Transverse colon (tissue), 4 donors: ENCODE data around the gene CD40. TPM values are rescaled to one million over a fixed set of nuclear protein-coding genes. Genes with fewer than 3 reads are reported as not detected.
"Not testable (repeated sequence)": the region's sequence is repeated elsewhere in the genome, so short reads cannot be mapped to it uniquely, and the experiment has no call there.

Source experiments
- DNase-seq: peaks from one replicate; pipeline ENCODE4 v3.0.0-alpha.2; 2019
- H3K27ac ChIP-seq, 4 donors: fragments of 200-600 bp; sonication (generic); 2 replicates each; pipeline ENCODE4 v1.5.1; 2016 to 2018; ENCODE audit warnings: inconsistent platforms in 4 of 4
- H3K27me3 ChIP-seq: fragments of 200-600 bp; sonication (generic); 2 replicates; pipeline ENCODE4 v1.5.1; 2017; ENCODE audit warnings: inconsistent platforms
- H3K36me3 ChIP-seq, 4 donors: fragments of 200-600 bp; sonication (generic); 2 replicates each; pipeline ENCODE4 v1.5.1; 2017 to 2019; ENCODE audit warnings: inconsistent platforms in 4 of 4
- H3K4me1 ChIP-seq, 4 donors: fragments of 200-600 bp; sonication (generic); 2 replicates each; pipeline ENCODE4 v1.5.1; 2017 to 2020; ENCODE audit warnings: inconsistent platforms in 4 of 4
- H3K4me3 ChIP-seq, 4 donors: fragments of 200-600 bp; sonication (generic); 1 replicate in 1 of 4; 2 replicates in 3 of 4; pipeline versions ENCODE4 v1.5.1 to v1.6.1; 2017 to 2019; ENCODE audit warnings: inconsistent platforms in 4 of 4
- H3K9me3 ChIP-seq, 2 donors: fragments of 200-600 bp; sonication (generic); 2 replicates each; pipeline ENCODE4 v1.5.1; 2017 to 2019; ENCODE audit warnings: inconsistent platforms in 2 of 2
- EP300 ChIP-seq: sonication (generic); formaldehyde crosslinking; IDR thresholded peaks from one replicate; pipeline ENCODE4 v1.6.1; 2017; ENCODE audit warnings: antibody characterized with exemption, low read depth
- POLR2A ChIP-seq: fragments of 450-650 bp; IDR thresholded peaks from one replicate; pipeline ENCODE4 v1.6.1; 2016; ENCODE audit warnings: antibody characterized with exemption, mild to moderate bottlenecking, moderate library complexity
- POLR2AphosphoS5 ChIP-seq, 3 donors: sonication (generic); formaldehyde crosslinking; IDR thresholded peaks; one replicate each; pipeline ENCODE4 v1.6.1; 2016; ENCODE audit warnings: antibody characterized with exemption in 3 of 3
- WGBS, 2 donors: methylation state at CpG; one replicate each; pipeline ENCODE4 v1.1.5; 2018; ENCODE audit warnings: low coverage in 1 of 2; 5-methylcytosine and 5-hydroxymethylcytosine counted together
- in situ Hi-C, 4 donors: fragments of 200-750 bp; cut with MboI; loops; one replicate each; pipeline versions ENCODE4 v1.15.0 to v1.15.1; 2017; ENCODE audit warnings: low sequenced_read_pairs in 3 of 4, low pct_ligation_motif_present in 1 of 4, low pct_unique_long_range_greater_than_20kb in 1 of 4
- intact Hi-C: fragments of 100-400 bp; cut with DNase I; formaldehyde crosslinking; loops from one replicate; pipeline ENCODE4 v1.15.1; 2023; ENCODE audit warnings: low total_unique reads
- total RNA-seq, 4 donors: library from RNA; depleted of rRNA; stranded (reverse); fragments of >200 nt; gene quantifications; one replicate each; pipeline ENCODE4 v1.1.0, GENCODE V29; 2016
- TF ChIP-seq, protein P1 (sequence below), 5 experiments: fragments of 200-600 bp in 3 of 5; fragments of 450-650 bp in 2 of 5; sonication (generic) in 3 of 5; IDR thresholded peaks; 1 replicate in 2 of 5; 2 replicates in 3 of 5; pipeline ENCODE4 v1.5.1; 2016 to 2017; ENCODE audit warnings: antibody characterized with exemption in 5 of 5, inconsistent platforms in 3 of 5, mild to moderate bottlenecking in 2 of 5, moderate library complexity in 1 of 5

CD40 gene
- total RNA-seq, 4 donors from 2014 or later = 2.5 to 11.6 (median 3.5) TPM

DNA sequence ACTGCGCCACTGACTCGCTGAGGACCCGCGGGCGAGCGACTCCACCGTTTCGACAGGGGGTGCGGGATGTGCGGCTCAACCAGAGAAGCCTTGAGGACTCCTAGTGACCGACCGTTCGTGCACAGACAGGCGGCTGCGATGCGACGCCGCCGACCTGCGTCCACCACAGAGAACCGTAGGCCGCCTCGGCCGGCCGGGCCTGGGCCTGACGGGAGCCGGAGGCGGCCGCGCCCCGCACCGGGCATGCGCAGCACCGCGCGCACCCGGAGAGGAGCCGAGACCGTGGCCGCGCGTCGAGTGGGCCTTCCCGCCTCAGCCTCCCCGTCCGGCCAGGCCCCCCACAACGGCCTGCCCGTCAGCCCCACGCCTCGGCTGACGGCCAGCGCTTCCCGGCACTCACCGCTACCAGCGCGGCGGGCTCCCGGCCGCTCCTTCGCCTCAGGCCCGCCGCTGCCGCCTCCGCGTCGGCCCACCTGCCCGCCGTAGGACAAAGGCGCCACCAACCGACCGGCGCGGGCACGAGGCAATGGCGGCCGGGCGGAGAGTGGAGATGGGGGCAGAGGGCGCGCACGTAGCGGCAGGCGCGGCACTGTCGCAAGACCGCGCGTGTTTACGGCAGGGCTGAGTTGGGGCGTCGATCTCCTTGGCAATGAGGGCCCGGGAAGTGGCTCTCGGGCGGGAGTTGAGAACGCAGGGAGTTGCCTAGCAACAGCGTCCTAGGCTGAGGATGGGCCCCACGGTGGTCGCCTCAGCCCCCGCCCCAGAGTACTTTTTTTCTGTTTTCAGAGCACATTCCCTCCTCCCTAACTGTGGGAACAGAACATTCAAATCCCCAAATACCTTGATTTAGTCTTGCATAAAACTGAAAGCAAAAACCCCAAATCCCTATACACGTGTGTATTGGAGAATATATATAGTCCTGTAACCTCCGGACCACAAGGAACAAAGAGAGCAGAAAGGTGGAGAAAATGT is 28.4 kb upstream of the CD40 start, which contains the start of gene NCOA5:
NCOA5 (minus strand) TSS at position 546 of the 972 bp plus-strand sequence. CDS start 10,538 bp downstream, outside the sequence.
- intact Hi-C loops = no loop called here
- WGBS, 2 donors = 0% methylated on average over 3 to 54 of the region's 100 CpGs

GRCh38 chr20:46091622-46092535 is 26.2 kb upstream of the CD40 start:
- H3K27ac ChIP-seq, H3K27me3 ChIP-seq, in situ Hi-C loops, intact Hi-C loops, H3K36me3 ChIP-seq, DNase-seq, H3K4me3 ChIP-seq, H3K9me3 ChIP-seq: not testable (repeated sequence)
- H3K4me1 ChIP-seq = peaks cover 16 to 25% (median 22%) of the 10 kb centered on the region in 4 donors
- 95% methylated on average over 39 of the region's 52 CpGs; no CpG with 5 or more reads in 1 of the 2 donors for WGBS, 2 donors

More for the DNA sequence above, 28.4 kb upstream of the CD40 start, which contains the start of gene NCOA5:
- TF ChIP-seq, protein P1, sequence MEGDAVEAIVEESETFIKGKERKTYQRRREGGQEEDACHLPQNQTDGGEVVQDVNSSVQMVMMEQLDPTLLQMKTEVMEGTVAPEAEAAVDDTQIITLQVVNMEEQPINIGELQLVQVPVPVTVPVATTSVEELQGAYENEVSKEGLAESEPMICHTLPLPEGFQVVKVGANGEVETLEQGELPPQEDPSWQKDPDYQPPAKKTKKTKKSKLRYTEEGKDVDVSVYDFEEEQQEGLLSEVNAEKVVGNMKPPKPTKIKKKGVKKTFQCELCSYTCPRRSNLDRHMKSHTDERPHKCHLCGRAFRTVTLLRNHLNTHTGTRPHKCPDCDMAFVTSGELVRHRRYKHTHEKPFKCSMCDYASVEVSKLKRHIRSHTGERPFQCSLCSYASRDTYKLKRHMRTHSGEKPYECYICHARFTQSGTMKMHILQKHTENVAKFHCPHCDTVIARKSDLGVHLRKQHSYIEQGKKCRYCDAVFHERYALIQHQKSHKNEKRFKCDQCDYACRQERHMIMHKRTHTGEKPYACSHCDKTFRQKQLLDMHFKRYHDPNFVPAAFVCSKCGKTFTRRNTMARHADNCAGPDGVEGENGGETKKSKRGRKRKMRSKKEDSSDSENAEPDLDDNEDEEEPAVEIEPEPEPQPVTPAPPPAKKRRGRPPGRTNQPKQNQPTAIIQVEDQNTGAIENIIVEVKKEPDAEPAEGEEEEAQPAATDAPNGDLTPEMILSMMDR (IDR thresholded peaks at IDR 0.05) = peak in 1 of 5 experiments; percentile 31
- TF ChIP-seq EP300 = no peak
- TF ChIP-seq POLR2A = peak; percentile 85
- peak; percentile 80 to 97 (median 96) for TF ChIP-seq POLR2AphosphoS5 (IDR thresholded peaks at IDR 0.05)
- Histone ChIP-seq H3K4me3 (peak within 1 kb of the TSS; percentile 66 to 87 (median 72)), H3K36me3 (no peaks in the 10 kb centered on the region), H3K27me3 (no peaks in the 10 kb centered on the region), H3K4me1 (peaks cover 38 to 47% (median 44%) of the 10 kb centered on the region in 4 donors), H3K9me3 (no peaks in the 10 kb centered on the region), H3K27ac (peak within 1 kb of the TSS; percentile 96 to 99 (median 96))
- in situ Hi-C loops = no loop called here
- DNase-seq = peak; percentile 96

- in situ Hi-C loops (no loop called here), intact Hi-C loops (no loop called here)
- Histone ChIP-seq H3K36me3 (no peaks in the 10 kb centered on the region), H3K4me3 (no peak overlapping the region), H3K9me3 (no peaks in the 10 kb centered on the region), H3K4me1 (peaks cover 2 to 9% (median 6%) of the 10 kb centered on the region in 4 donors), H3K27ac (no peak overlapping the region), H3K27me3 (peaks cover 12% of the 10 kb centered on the region)
- no peak for DNase-seq
- 73 to 80% methylated on average over 2 of the region's 2 CpGs for WGBS, 2 donors
- TF ChIP-seq, protein P1 (IDR thresholded peaks at IDR 0.05) = no peak
- TF ChIP-seq POLR2A (no peak), EP300 (no peak), POLR2AphosphoS5 (IDR thresholded peaks at IDR 0.05) (no peak)
Observed at GRCh38 chr20:46093531-46093930, 24.6 kb upstream of the CD40 start.

DNA sequence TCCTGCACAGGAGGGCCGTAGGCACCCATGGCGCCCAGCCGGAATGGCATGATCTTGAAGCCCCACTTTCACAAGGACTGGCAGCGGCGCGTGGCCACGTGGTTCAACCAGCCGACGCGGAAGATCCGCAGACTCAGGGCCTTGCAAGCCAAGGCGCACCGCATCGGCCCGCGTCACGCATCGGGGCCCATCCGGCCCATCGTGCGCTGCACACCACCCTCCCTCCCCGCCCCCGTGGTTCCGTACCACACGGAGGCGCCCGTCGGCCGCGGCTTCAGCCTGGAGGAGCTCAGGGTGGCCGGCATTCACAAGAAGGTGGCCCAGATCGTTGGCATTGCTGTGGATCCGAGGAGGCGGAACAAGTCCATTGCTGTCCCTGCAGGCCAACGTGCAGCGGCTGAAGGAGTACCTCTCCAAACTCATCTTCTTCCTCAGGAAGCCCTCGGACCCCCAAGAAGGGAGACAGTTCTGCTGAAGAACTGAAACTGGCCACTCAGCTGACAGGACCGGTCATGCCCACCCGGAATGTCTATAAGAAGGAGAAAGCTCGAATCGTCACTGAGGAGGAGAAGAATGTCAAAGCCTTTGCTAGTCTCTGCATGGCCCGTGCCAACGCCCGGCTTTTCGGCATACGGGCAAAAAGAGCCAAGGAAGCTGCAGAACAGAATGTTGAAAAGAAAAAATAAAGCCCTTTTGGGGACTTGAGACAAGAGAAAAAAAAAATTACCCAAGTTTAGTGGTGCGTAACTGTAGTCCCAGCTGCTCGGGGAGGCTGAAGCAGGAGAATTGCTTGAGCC is 18.4 kb upstream of the CD40 start:
- Histone ChIP-seq H3K27me3 (peaks cover 71% of the 10 kb centered on the region), H3K9me3 (no peaks in the 10 kb centered on the region), H3K4me1 (no peaks in the 10 kb centered on the region), H3K4me3 (no peak overlapping the region), H3K27ac (no peak overlapping the region), H3K36me3 (no peaks in the 10 kb centered on the region)
- TF ChIP-seq, protein P1 (IDR thresholded peaks at IDR 0.05) = no peak
- TF ChIP-seq EP300 (no peak), POLR2A (no peak), POLR2AphosphoS5 (IDR thresholded peaks at IDR 0.05) (no peak)
- WGBS, 2 donors = 35 to 74% methylated on average over 11 to 46 of the region's 48 CpGs
- DNase-seq = peak; percentile 42
- in situ Hi-C loops = no loop called here
- intact Hi-C loops = no loop called here

GRCh38 chr20:46100444-46100843 is 17.7 kb upstream of the CD40 start:
- H3K36me3 ChIP-seq, intact Hi-C loops, DNase-seq, in situ Hi-C loops, H3K4me3 ChIP-seq, H3K4me1 ChIP-seq, H3K27ac ChIP-seq, H3K9me3 ChIP-seq: not testable (repeated sequence)
- whole genome bisulfite sequencing, 2 donors = 74% methylated on average over 3 to 7 of the region's 7 CpGs
- peaks cover 78% of the 10 kb centered on the region for H3K27me3 ChIP-seq
